Measurements from ENCODE around the gene GABRG3. TPM values are rescaled to one million over a fixed set of nuclear protein-coding genes. Genes with fewer than 3 reads are reported as not detected.

The GABRG3 gene
- total RNA-seq, 1 donor from 2014 or later, result under 0.01 TPM

DNA sequence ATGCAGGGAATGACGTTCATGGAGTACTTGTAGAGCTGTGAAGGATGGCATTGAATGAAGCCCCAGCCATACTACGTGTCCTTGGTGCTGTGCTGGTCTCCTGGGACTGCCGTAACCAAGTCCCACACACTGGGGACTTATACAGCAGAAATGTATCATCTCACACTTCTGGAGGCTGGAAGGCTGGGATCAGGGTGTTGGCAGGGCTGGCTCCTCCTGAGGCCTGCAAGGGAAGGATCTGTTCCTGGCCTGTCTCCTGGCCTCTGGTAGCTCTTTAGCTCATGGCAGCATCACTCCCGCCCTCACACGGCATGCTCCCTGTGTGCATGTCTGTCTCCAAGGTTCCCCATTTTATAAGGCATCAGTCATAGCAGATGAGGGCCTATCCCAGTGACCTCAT lies 29.5 kb upstream of the GABRG3 start:
- H3K9ac ChIP-seq (ENCODE audit: low read depth in 1 of 3, low read length in 3 of 3), result no peak overlapping the region
- no peaks in the 10 kb centered on the region for H3K4me1 ChIP-seq (ENCODE audit: control insufficient read depth in 3 of 3, insufficient read depth in 3 of 3, low read length in 3 of 3)
- H3K27me3 ChIP-seq (ENCODE audit: control insufficient read depth in 3 of 3, insufficient read depth in 3 of 3, low read length in 3 of 3), result peaks cover 0 to 2% (median 0%) of the 10 kb centered on the region in 3 donors
- H3K4me3 ChIP-seq (ENCODE audit: low read length in 3 of 3), result no peak overlapping the region
- no peak overlapping the region for H3K27ac ChIP-seq (ENCODE audit: low read depth, low read length)
- H3K9me3 ChIP-seq (ENCODE audit: control insufficient read depth in 3 of 3, low read length in 3 of 3), result peaks cover 0 to 2% (median 0%) of the 10 kb centered on the region in 3 donors
- H3K36me3 ChIP-seq (ENCODE audit: control insufficient read depth in 3 of 3, insufficient read depth in 3 of 3, low read length in 3 of 3), result no peaks in the 10 kb centered on the region

DNA sequence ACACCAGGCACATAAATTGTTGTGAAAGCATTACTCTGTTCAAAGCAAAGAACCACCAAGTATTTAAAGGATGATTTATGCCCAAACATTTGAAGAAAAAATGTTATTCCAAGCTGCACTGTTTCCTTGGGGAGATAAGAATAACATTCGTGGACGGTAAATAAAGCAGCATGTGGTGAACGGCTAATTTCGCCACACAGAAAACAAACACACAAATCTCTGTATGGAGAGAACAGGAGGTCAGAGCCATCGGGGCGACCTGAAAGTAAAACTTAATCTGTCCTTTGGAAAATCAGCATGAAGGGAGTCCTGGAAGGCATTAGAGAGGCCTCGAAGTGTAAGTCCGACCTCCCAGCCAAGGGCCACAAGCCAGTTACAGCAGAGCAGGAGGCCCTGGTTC lies 27.1 kb upstream of the GABRG3 start:
- H3K27ac ChIP-seq (ENCODE audit: low read depth, low read length), result no peak overlapping the region
- no peaks in the 10 kb centered on the region for H3K36me3 ChIP-seq (ENCODE audit: control insufficient read depth in 3 of 3, insufficient read depth in 3 of 3, low read length in 3 of 3)
- H3K4me1 ChIP-seq (ENCODE audit: control insufficient read depth in 3 of 3, insufficient read depth in 3 of 3, low read length in 3 of 3), result no peaks in the 10 kb centered on the region
- H3K27me3 ChIP-seq (ENCODE audit: control insufficient read depth in 3 of 3, insufficient read depth in 3 of 3, low read length in 3 of 3), result peaks cover 0 to 2% (median 0%) of the 10 kb centered on the region in 3 donors
- no peak overlapping the region for H3K9ac ChIP-seq (ENCODE audit: low read depth in 1 of 3, low read length in 3 of 3)
- H3K9me3 ChIP-seq (ENCODE audit: control insufficient read depth in 3 of 3, low read length in 3 of 3), result peaks cover 0 to 2% (median 0%) of the 10 kb centered on the region in 3 donors
- H3K4me3 ChIP-seq (ENCODE audit: low read length in 3 of 3), result no peak overlapping the region

DNA sequence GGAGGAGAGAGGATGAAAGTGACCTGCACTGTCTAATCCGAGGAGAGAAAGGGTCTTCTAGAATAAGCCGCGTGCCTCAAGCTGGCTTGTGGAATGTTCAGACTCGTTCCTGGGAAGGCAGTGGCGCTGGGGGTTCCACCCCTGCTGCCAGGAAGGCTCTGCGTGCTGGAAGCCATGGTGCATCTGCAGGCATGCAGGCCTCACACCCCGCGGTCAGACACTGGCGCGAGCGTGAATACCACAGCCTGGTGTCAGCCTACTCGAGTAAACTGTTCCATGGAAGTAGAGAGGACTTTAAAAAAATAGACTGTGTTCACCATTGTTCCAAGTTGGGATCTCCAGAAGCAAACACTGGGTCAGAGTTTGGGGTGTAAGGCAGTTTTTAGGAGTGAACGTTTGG lies 25.9 kb upstream of the GABRG3 start:
- no peak overlapping the region for H3K27ac ChIP-seq (ENCODE audit: low read depth, low read length)
- H3K36me3 ChIP-seq (ENCODE audit: control insufficient read depth in 3 of 3, insufficient read depth in 3 of 3, low read length in 3 of 3), result no peaks in the 10 kb centered on the region
- H3K27me3 ChIP-seq (ENCODE audit: control insufficient read depth in 3 of 3, insufficient read depth in 3 of 3, low read length in 3 of 3), result peaks cover 0 to 2% (median 0%) of the 10 kb centered on the region in 3 donors
- H3K4me3 ChIP-seq (ENCODE audit: low read length in 3 of 3), result no peak overlapping the region
- peaks cover 0 to 2% (median 0%) of the 10 kb centered on the region in 3 donors for H3K9me3 ChIP-seq (ENCODE audit: control insufficient read depth in 3 of 3, low read length in 3 of 3)
- no peaks in the 10 kb centered on the region for H3K4me1 ChIP-seq (ENCODE audit: control insufficient read depth in 3 of 3, insufficient read depth in 3 of 3, low read length in 3 of 3)
- no peak overlapping the region for H3K9ac ChIP-seq (ENCODE audit: low read depth in 1 of 3, low read length in 3 of 3)

DNA sequence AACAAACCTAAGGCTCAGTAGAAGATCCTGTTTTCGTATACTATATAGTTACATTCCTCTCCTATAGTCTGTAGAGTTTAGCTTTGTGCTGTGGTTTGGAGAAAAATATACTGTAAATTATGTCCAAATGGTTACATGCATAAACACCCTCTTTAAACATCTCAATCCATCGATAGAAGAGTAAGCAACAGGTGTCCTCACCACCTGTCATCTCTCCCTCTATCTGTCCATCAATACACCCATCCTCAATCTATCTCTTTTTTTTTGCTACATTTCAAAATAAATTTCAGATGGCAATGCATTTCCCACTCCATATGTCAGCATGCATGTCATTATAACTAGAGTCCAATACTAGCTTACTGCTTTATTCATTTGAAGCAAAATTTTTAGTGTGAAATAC lies 21.0 kb upstream of the GABRG3 start:
- Histone ChIP-seq H3K4me3 (ENCODE audit: low read length in 3 of 3) (no peak overlapping the region), H3K36me3 (ENCODE audit: control insufficient read depth in 3 of 3, insufficient read depth in 3 of 3, low read length in 3 of 3) (no peaks in the 10 kb centered on the region), H3K27ac (ENCODE audit: low read depth, low read length) (no peak overlapping the region), H3K4me1 (ENCODE audit: control insufficient read depth in 3 of 3, insufficient read depth in 3 of 3, low read length in 3 of 3) (no peaks in the 10 kb centered on the region), H3K9ac (ENCODE audit: low read depth in 1 of 3, low read length in 3 of 3) (no peak overlapping the region), H3K9me3 (ENCODE audit: control insufficient read depth in 3 of 3, low read length in 3 of 3) (peaks cover 0 to 3% (median 2%) of the 10 kb centered on the region in 3 donors), H3K27me3 (ENCODE audit: control insufficient read depth in 3 of 3, insufficient read depth in 3 of 3, low read length in 3 of 3) (no peaks in the 10 kb centered on the region)

DNA sequence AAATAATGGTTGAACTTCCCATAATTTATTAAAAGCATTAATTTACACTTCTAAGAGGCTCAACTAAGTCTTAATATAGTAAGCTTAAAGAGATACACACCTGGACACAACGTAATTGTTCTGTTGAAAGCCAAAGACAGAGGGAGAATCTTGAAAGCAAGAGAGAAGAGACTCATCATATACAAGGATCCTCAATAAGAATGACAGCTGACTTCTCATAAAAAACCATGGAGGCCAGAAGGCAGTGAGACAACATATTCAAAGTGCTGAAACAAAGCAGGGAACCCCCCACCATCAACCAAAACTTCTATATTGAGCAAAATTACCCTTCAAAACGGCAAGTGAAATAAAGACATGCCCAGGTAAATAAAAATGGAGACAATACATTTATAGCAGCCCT lies 16.6 kb upstream of the GABRG3 start:
- H3K27ac ChIP-seq (ENCODE audit: low read depth, low read length), result no peak overlapping the region
- H3K9me3 ChIP-seq (ENCODE audit: control insufficient read depth in 3 of 3, low read length in 3 of 3), result peaks cover 0 to 3% (median 2%) of the 10 kb centered on the region in 3 donors
- no peaks in the 10 kb centered on the region for H3K27me3 ChIP-seq (ENCODE audit: control insufficient read depth in 3 of 3, insufficient read depth in 3 of 3, low read length in 3 of 3)
- no peak overlapping the region for H3K4me3 ChIP-seq (ENCODE audit: low read length in 3 of 3)
- no peaks in the 10 kb centered on the region for H3K4me1 ChIP-seq (ENCODE audit: control insufficient read depth in 3 of 3, insufficient read depth in 3 of 3, low read length in 3 of 3)
- no peaks in the 10 kb centered on the region for H3K36me3 ChIP-seq (ENCODE audit: control insufficient read depth in 3 of 3, insufficient read depth in 3 of 3, low read length in 3 of 3)
- H3K9ac ChIP-seq (ENCODE audit: low read depth in 1 of 3, low read length in 3 of 3), result no peak overlapping the region

DNA sequence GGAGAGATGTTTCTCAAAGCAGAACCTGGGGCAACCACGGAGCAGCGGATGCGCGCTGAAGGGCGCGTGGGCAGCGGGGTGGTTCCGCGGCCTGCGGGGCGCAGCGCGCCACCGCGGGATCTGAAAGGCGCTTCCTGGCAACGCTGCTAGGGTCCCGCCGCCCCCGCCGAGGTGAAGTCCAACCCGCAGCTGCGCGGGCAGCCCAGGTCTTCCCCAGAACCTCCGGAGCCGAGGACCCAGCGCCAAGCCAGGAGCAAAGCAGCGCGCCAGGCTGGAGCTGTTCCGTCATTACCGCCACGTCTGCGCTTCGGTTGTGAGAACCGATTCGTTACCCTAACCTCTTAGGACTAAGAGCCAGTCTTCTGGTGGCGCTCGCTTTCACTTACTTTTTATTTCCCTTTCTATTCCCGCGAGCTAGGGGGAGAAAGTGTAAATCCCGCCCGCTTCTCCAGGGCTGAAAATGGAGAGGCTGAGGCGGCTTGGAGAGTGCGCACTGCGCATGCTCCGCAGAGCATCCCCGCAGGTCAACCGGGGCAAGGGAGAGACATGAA lies 3.2 kb upstream of the GABRG3 start:
- H3K9ac ChIP-seq (ENCODE audit: low read depth in 1 of 3, low read length in 3 of 3), result no peak overlapping the region
- no peaks in the 10 kb centered on the region for H3K36me3 ChIP-seq (ENCODE audit: control insufficient read depth in 3 of 3, insufficient read depth in 3 of 3, low read length in 3 of 3)
- H3K27me3 ChIP-seq (ENCODE audit: control insufficient read depth in 3 of 3, insufficient read depth in 3 of 3, low read length in 3 of 3), result peaks cover 3 to 23% (median 7%) of the 10 kb centered on the region in 3 donors
- H3K4me1 ChIP-seq (ENCODE audit: control insufficient read depth in 3 of 3, insufficient read depth in 3 of 3, low read length in 3 of 3), result no peaks in the 10 kb centered on the region
- H3K9me3 ChIP-seq (ENCODE audit: control insufficient read depth in 3 of 3, low read length in 3 of 3), result no peaks in the 10 kb centered on the region
- no peak overlapping the region for H3K27ac ChIP-seq (ENCODE audit: low read depth, low read length)
- H3K4me3 ChIP-seq (ENCODE audit: low read length in 3 of 3), result no peak overlapping the region

DNA sequence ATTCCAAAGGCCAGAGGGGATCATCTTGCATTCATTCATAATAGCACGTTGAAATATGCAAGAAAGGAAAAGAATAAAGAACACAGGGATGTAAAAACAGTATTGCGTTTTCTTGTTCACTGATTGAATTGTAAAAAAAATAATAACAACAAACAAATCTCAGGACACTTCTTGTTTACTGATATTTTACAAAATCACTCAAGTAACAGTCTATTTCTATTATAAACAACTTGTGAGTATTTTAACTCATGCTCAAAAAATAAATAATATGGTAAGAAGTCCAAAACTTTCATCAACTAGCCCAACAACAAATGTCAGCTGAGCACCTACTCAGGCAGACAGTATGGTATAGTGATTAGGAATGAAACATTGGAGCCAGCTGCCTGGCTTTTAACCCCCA lies 2.2 kb upstream of the GABRG3 start:
- no peak overlapping the region for H3K9ac ChIP-seq (ENCODE audit: low read depth in 1 of 3, low read length in 3 of 3)
- H3K27me3 ChIP-seq (ENCODE audit: control insufficient read depth in 3 of 3, insufficient read depth in 3 of 3, low read length in 3 of 3), result peaks cover 3 to 23% (median 7%) of the 10 kb centered on the region in 3 donors
- no peaks in the 10 kb centered on the region for H3K4me1 ChIP-seq (ENCODE audit: control insufficient read depth in 3 of 3, insufficient read depth in 3 of 3, low read length in 3 of 3)
- H3K27ac ChIP-seq (ENCODE audit: low read depth, low read length), result no peak overlapping the region
- no peaks in the 10 kb centered on the region for H3K36me3 ChIP-seq (ENCODE audit: control insufficient read depth in 3 of 3, insufficient read depth in 3 of 3, low read length in 3 of 3)
- no peak overlapping the region for H3K4me3 ChIP-seq (ENCODE audit: low read length in 3 of 3)
- H3K9me3 ChIP-seq (ENCODE audit: control insufficient read depth in 3 of 3, low read length in 3 of 3), result no peaks in the 10 kb centered on the region

DNA sequence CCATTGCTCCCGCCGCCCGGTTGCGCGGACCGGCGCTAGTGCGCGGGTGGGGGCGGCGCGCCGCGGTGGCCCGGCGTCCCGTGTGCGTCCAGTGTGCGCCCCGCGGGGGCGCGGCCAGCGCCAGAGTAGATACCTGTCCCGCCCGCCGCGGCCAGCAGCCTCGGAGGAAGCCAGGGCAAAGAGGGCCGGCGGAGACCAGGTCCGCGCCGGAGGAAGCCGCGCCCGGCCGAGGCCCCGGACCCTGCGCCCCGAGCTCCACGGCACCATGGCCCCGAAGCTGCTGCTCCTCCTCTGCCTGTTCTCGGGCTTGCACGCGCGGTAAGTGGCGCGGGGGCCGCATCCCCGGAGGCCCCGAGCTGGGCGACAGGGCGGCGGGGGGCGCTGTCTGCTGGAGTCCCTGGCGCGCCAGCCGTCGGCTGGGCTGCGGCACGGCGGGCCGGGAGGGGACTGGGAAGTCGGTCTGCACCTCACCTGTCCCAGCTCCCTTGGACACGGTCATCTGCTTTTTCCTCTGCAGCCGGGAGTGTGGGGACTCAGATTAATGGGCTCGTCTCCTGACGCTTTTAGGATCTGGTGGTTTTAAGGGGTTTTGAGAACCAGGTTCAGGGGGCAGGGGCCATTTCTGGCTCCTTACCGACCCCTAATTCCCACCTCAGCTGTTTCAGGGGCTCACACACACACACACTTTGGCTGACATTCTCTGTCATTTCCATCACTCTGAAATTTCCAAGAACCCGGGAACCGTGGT lies 464 bp downstream of the GABRG3 start:
- Histone ChIP-seq H3K4me1 (ENCODE audit: control insufficient read depth in 3 of 3, insufficient read depth in 3 of 3, low read length in 3 of 3) (no peaks in the 10 kb centered on the region), H3K36me3 (ENCODE audit: control insufficient read depth in 3 of 3, insufficient read depth in 3 of 3, low read length in 3 of 3) (no peaks in the 10 kb centered on the region), H3K4me3 (ENCODE audit: low read length in 3 of 3) (no peak overlapping the region), H3K27ac (ENCODE audit: low read depth, low read length) (no peak overlapping the region), H3K27me3 (ENCODE audit: control insufficient read depth in 3 of 3, insufficient read depth in 3 of 3, low read length in 3 of 3) (peaks cover 3 to 23% (median 7%) of the 10 kb centered on the region in 3 donors), H3K9ac (ENCODE audit: low read depth in 1 of 3, low read length in 3 of 3) (no peak overlapping the region), H3K9me3 (ENCODE audit: control insufficient read depth in 3 of 3, low read length in 3 of 3) (no peaks in the 10 kb centered on the region)

DNA sequence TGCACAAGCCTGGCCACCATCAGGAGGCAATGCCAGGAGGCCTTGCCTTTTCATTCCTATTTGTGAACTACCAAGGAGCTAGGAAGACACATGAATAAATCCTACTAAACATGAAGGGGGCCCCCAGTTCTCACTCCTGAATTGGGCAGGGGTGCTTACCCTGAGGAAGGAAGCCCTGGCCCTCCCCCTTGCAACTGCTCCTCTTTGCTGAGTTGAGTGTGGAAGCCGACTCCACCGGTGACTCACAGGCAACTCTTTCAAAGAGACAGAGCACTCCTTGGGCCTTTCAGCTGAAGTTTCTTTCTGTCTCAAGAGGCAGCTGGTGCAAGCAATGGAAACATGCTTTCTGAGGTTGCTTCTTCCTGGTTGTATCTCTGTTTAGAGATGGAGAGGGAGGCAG lies 1.7 kb downstream of the GABRG3 start:
- Histone ChIP-seq H3K4me3 (ENCODE audit: low read length in 3 of 3) (no peak overlapping the region), H3K36me3 (ENCODE audit: control insufficient read depth in 3 of 3, insufficient read depth in 3 of 3, low read length in 3 of 3) (no peaks in the 10 kb centered on the region), H3K27me3 (ENCODE audit: control insufficient read depth in 3 of 3, insufficient read depth in 3 of 3, low read length in 3 of 3) (peaks cover 3 to 23% (median 7%) of the 10 kb centered on the region in 3 donors), H3K9ac (ENCODE audit: low read depth in 1 of 3, low read length in 3 of 3) (no peak overlapping the region), H3K9me3 (ENCODE audit: control insufficient read depth in 3 of 3, low read length in 3 of 3) (no peaks in the 10 kb centered on the region), H3K27ac (ENCODE audit: low read depth, low read length) (no peak overlapping the region), H3K4me1 (ENCODE audit: control insufficient read depth in 3 of 3, insufficient read depth in 3 of 3, low read length in 3 of 3) (no peaks in the 10 kb centered on the region)

DNA sequence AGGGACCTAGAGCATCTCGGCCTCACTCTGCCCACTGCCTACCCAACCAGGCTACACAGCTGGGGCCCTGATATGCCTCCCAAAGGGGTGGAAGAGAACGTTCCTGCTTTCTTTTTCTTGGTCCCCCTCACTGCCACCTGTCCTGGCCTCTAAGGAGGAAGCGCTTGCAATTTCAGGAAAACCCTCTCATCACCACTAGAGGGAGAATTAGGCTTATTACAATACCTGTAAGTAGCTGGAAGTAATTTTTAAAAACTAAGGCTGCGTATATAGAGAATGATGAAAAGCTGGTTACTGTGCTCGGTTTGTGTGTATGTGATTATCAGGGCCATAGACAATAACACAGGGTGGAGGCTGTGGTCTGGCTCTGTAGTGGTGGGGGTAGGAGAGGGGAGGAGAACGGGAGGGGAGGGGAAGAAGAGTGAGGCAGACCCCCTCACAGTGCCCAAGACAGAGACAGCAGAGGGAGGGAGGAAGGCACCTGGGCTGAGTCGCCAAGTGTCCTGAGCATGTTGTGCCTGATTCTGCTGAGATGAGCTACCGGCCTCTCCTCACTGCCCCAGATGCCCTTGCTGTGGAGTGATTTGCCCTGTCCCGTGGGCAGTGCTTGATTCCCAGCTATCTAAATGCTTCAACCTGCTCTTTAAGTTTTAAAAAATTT lies 3.3 kb downstream of the GABRG3 start:
- Histone ChIP-seq H3K4me3 (ENCODE audit: low read length in 3 of 3) (no peak overlapping the region), H3K36me3 (ENCODE audit: control insufficient read depth in 3 of 3, insufficient read depth in 3 of 3, low read length in 3 of 3) (no peaks in the 10 kb centered on the region), H3K9me3 (ENCODE audit: control insufficient read depth in 3 of 3, low read length in 3 of 3) (no peaks in the 10 kb centered on the region), H3K27me3 (ENCODE audit: control insufficient read depth in 3 of 3, insufficient read depth in 3 of 3, low read length in 3 of 3) (peaks cover 3 to 18% (median 7%) of the 10 kb centered on the region in 3 donors), H3K4me1 (ENCODE audit: control insufficient read depth in 3 of 3, insufficient read depth in 3 of 3, low read length in 3 of 3) (no peaks in the 10 kb centered on the region), H3K27ac (ENCODE audit: low read depth, low read length) (no peak overlapping the region), H3K9ac (ENCODE audit: low read depth in 1 of 3, low read length in 3 of 3) (no peak overlapping the region)

Measured in skeletal muscle tissue (tissue), 4 donors.